ENCODE measurements around the gene PIMREG.

PIMREG gene

GRCh38 chr17:6420173-6420641 is 24.0 kb upstream of the PIMREG start (continued):
- no peak for TF ChIP-seq HIC1 (tag by site-specific recombination; IDR thresholded peaks at IDR 0.05)
- TF ChIP-seq MZF1 (tag by site-specific recombination; IDR thresholded peaks at IDR 0.05; ENCODE audit: borderline replicate concordance): peak; percentile 20; the same call in 1 of the 2 replicates
- TF ChIP-seq ZNF639 (tag by site-specific recombination; IDR thresholded peaks at IDR 0.05): no peak
- TF ChIP-seq ZNF223 (tag by site-specific recombination; IDR thresholded peaks at IDR 0.05): no peak
- TF ChIP-seq ZNF621 (tag by site-specific recombination; IDR thresholded peaks at IDR 0.05): no peak
- no peak for TF ChIP-seq WT1 (tag by site-specific recombination; IDR thresholded peaks at IDR 0.05)
- TF ChIP-seq ZNF24 (tag by site-specific recombination; IDR thresholded peaks at IDR 0.05): no peak
- TF ChIP-seq ZNF280D (tag by site-specific recombination; IDR thresholded peaks at IDR 0.05): no peak
- no peak for TF ChIP-seq INSM2 (tag by site-specific recombination; IDR thresholded peaks at IDR 0.05)
- TF ChIP-seq ZNF596 (tag by site-specific recombination; IDR thresholded peaks at IDR 0.05): no peak

GRCh38 chr17:6421700-6422604 is 22.3 kb upstream of the PIMREG start:
- Histone ChIP-seq H3K4me3 (ENCODE audit: low read depth, low read length) (no peak overlapping the region), H3K27ac (ENCODE audit: extremely low read depth, low read depth, low read length) (no peak overlapping the region), H3K4me1 (ENCODE audit: control insufficient read depth, insufficient read depth, low read length) (no peaks in the 10 kb centered on the region), H3K9me3 (ENCODE audit: control insufficient read depth, insufficient read depth, low read depth, low read length) (no peaks in the 10 kb centered on the region), H3K36me3 (ENCODE audit: control insufficient read depth in 2 of 2, insufficient read depth in 1 of 2, low read length in 2 of 2) (no peaks in the 10 kb centered on the region)
- ChIA-PET CTCF (interaction anchor here (0.5 to 4.0 kb wide), 26 partner anchors 9 to 983 kb away, joined by 3 to 28 read pairs (median 3); partner anchors contain the start of gene C1QBP), POLR2A (no interaction called here)
- TF ChIP-seq ZNF366 (tag by site-specific recombination; conservative IDR thresholded peaks at IDR 0.05) (peak; percentile 61), ZNF654 (tag by site-specific recombination; IDR thresholded peaks at IDR 0.05; ENCODE audit: low read depth) (peak; percentile 96), BCL11A (tag by site-specific recombination; IDR thresholded peaks at IDR 0.05; ENCODE audit: low read depth) (peak; percentile 70; the same call in 1 of the 2 replicates), ZBTB17 (tag by site-specific recombination; IDR thresholded peaks at IDR 0.05) (peak; percentile 45; the same call in 1 of the 2 replicates), ZNF629 (tag by site-specific recombination; IDR thresholded peaks at IDR 0.05) (no peak), ZBTB48 (tag by site-specific recombination; IDR thresholded peaks at IDR 0.05) (peak; percentile 45; the same call in 1 of the 2 replicates), ZNF560 (tag by site-specific recombination; IDR thresholded peaks at IDR 0.05; ENCODE audit: borderline replicate concordance) (no peak), KLF1 (tag by site-specific recombination; IDR thresholded peaks at IDR 0.05) (peak; percentile 23; the same call in 1 of the 2 replicates), CTCF (tag by site-specific recombination; IDR thresholded peaks at IDR 0.05) (peak; percentile 82), ZNF426 (tag by site-specific recombination; IDR thresholded peaks at IDR 0.05) (no peak), ZNF2 (tag by site-specific recombination; IDR thresholded peaks at IDR 0.05) (peak; percentile 44; the same call in 1 of the 2 replicates), GLIS1 (tag by site-specific recombination; IDR thresholded peaks at IDR 0.05) (0 out of 2 replicates have a peak, but pooled peaks have one; percentile 6), PATZ1 (tag by site-specific recombination; IDR thresholded peaks at IDR 0.05) (no peak)

Data from HEK293 (cell line).